OCI-LY3 (cell line): ENCODE measurements around the gene MLNR.

Source experiments
- CTCF ChIP-seq: fragments of 200-600, 300-600 bp; sonication (generic); IDR thresholded peaks from 2 replicates; pipeline ENCODE4 v1.5.1; 2014; ENCODE audit warnings: antibody characterized with exemption, low read length, low read depth
- EZH2phosphoT487 ChIP-seq: fragments of 200-600 bp; shearing (Covaris generic); IDR thresholded peaks from 2 replicates; pipeline ENCODE4 v1.6.1; 2018; ENCODE audit warnings: antibody characterized with exemption, mixed run types, low read depth

- TF ChIP-seq CTCF (no peak), EZH2phosphoT487 (no peak)
Measured at GRCh38 chr13:49247643-49248621, 27.8 kb downstream of the MLNR start, which contains the start of gene CDADC1.
